Thyroid gland (tissue), 4 donors: Measurements from ENCODE around the gene MGLL. TPM values are rescaled to one million over a fixed set of nuclear protein-coding genes. Genes with fewer than 3 reads are reported as not detected.

Experiments
- DNase-seq, 2 donors: peaks; one replicate each; pipeline ENCODE4 v3.0.0-alpha.2; 2019
- H3K27ac ChIP-seq, 3 donors: fragments of 200-600 bp; sonication (generic); 1 replicate in 2 of 3; 2 replicates in 1 of 3; pipeline ENCODE4 v1.5.1; 2016 to 2019; ENCODE audit warnings: mild to moderate bottlenecking in 1 of 3, moderate library complexity in 1 of 3
- H3K27me3 ChIP-seq: fragments of 200-600 bp; sonication (generic); one replicate; pipeline ENCODE4 v1.5.1; 2019
- H3K36me3 ChIP-seq, 2 donors: fragments of 200-600 bp; sonication (generic); one replicate each; pipeline ENCODE4 v1.5.1; 2016 to 2019
- H3K4me1 ChIP-seq, 2 donors: fragments of 200-600 bp; sonication (generic); one replicate each; pipeline ENCODE4 v1.5.1; 2017 to 2019
- H3K4me3 ChIP-seq, 3 donors: fragments of 200-600 bp; sonication (generic); replicated peaks in 1 of 3; 1 replicate in 2 of 3; 2 replicates in 1 of 3; pipeline ENCODE4 v1.5.1; 2016; ENCODE audit warnings: mild to moderate bottlenecking in 1 of 3
- H3K9me3 ChIP-seq: fragments of 200-600 bp; sonication (generic); one replicate; pipeline ENCODE4 v1.5.1; 2017
- CTCF ChIP-seq, 6 experiments: fragments of 200-600 bp in 3 of 6; fragments of 450-650 bp in 3 of 6; sonication (generic) in 3 of 6; IDR thresholded peaks; one replicate each; pipeline ENCODE4 v1.5.1; 2016 to 2019; ENCODE audit warnings: antibody characterized with exemption in 6 of 6, mild to moderate bottlenecking in 2 of 6, inconsistent platforms in 1 of 6, moderate library complexity in 1 of 6
- POLR2A ChIP-seq, 2 donors: fragments of 450-650 bp; IDR thresholded peaks; one replicate each; pipeline ENCODE4 v1.6.1; 2017; ENCODE audit warnings: antibody characterized with exemption in 2 of 2, mild to moderate bottlenecking in 2 of 2, moderate library complexity in 1 of 2
- WGBS, 2 donors: methylation state at CpG; one replicate each; pipeline ENCODE4 v1.1.5; 2017; 5-methylcytosine and 5-hydroxymethylcytosine counted together
- intact Hi-C: fragments of 100-400 bp; cut with DNase I; formaldehyde crosslinking; loops from one replicate; pipeline ENCODE4 v1.15.1; 2023
- total RNA-seq, 4 donors: library from RNA; depleted of rRNA; stranded (reverse); fragments of >200 nt; gene quantifications; one replicate each; pipeline ENCODE4 v1.2.3, GENCODE V29; 2016

Gene MGLL
- total RNA-seq, 4 donors from 2014 or later, result 12.4 to 24.7 (median 18.4) TPM

GRCh38 chr3:127860211-127860696 lies 37.9 kb upstream of the MGLL start:
- TF ChIP-seq CTCF (IDR thresholded peaks at IDR 0.05), result no peak
- TF ChIP-seq POLR2A (IDR thresholded peaks at IDR 0.05), result no peak
- Histone ChIP-seq H3K9me3 (no peaks in the 10 kb centered on the region), H3K4me3 (no peak overlapping the region), H3K36me3 (no peaks in the 10 kb centered on the region), H3K27ac (no peak overlapping the region), H3K4me1 (no peaks in the 10 kb centered on the region), H3K27me3 (no peaks in the 10 kb centered on the region)
- no peak for DNase-seq
- 60 to 66% methylated on average over 7 of the region's 7 CpGs for WGBS, 2 donors
- intact Hi-C loops, result no loop called here

- no peak overlapping the region for H3K27ac ChIP-seq
- intact Hi-C loops, result no loop called here
- TF ChIP-seq POLR2A (IDR thresholded peaks at IDR 0.05), result no peak
- TF ChIP-seq CTCF (IDR thresholded peaks at IDR 0.05), result no peak
- 82 to 85% methylated on average over 6 of the region's 6 CpGs for whole genome bisulfite sequencing, 2 donors
- H3K4me1 ChIP-seq, result no peaks in the 10 kb centered on the region
- DNase-seq, result no peak
- no peak overlapping the region for H3K4me3 ChIP-seq
- no peaks in the 10 kb centered on the region for H3K27me3 ChIP-seq
- H3K9me3 ChIP-seq, result no peaks in the 10 kb centered on the region
- H3K36me3 ChIP-seq, result no peaks in the 10 kb centered on the region
Observed at GRCh38 chr3:127859730-127860129, 37.4 kb upstream of the MGLL start.

- intact Hi-C loops, result no loop called here
- Histone ChIP-seq H3K36me3 (no peaks in the 10 kb centered on the region), H3K27ac (no peak overlapping the region), H3K9me3 (no peaks in the 10 kb centered on the region), H3K4me1 (no peaks in the 10 kb centered on the region), H3K4me3 (no peak overlapping the region), H3K27me3 (no peaks in the 10 kb centered on the region)
- DNase-seq, result no peak
- TF ChIP-seq CTCF (IDR thresholded peaks at IDR 0.05) (no peak), POLR2A (IDR thresholded peaks at IDR 0.05) (no peak)
- 90 to 94% methylated on average over 5 of the region's 5 CpGs for WGBS, 2 donors
Observed at GRCh38 chr3:127858937-127859336, 36.6 kb upstream of the MGLL start.

GRCh38 chr3:127858521-127858920 lies 36.2 kb upstream of the MGLL start:
- intact Hi-C loops, result no loop called here
- TF ChIP-seq CTCF (IDR thresholded peaks at IDR 0.05), result no peak
- TF ChIP-seq POLR2A (IDR thresholded peaks at IDR 0.05), result no peak
- H3K4me3 ChIP-seq, result no peak overlapping the region
- DNase-seq, result no peak
- H3K27me3 ChIP-seq, result no peaks in the 10 kb centered on the region
- WGBS, 2 donors, result 70 to 74% methylated on average over 6 of the region's 6 CpGs
- H3K27ac ChIP-seq, result no peak overlapping the region
- no peaks in the 10 kb centered on the region for H3K4me1 ChIP-seq
- no peaks in the 10 kb centered on the region for H3K36me3 ChIP-seq
- H3K9me3 ChIP-seq, result no peaks in the 10 kb centered on the region

- intact Hi-C loops, result no loop called here
- Histone ChIP-seq H3K27ac (no peak overlapping the region), H3K9me3 (no peaks in the 10 kb centered on the region), H3K4me1 (no peaks in the 10 kb centered on the region), H3K27me3 (no peaks in the 10 kb centered on the region), H3K4me3 (no peak overlapping the region), H3K36me3 (no peaks in the 10 kb centered on the region)
- TF ChIP-seq POLR2A (IDR thresholded peaks at IDR 0.05), result no peak
- no peak for TF ChIP-seq CTCF (IDR thresholded peaks at IDR 0.05)
- DNase-seq, result no peak
- WGBS, 2 donors, result 74 to 77% methylated on average over 6 of the region's 6 CpGs
Observed at GRCh38 chr3:127857333-127857732, 35.0 kb upstream of the MGLL start.
